SU-DHL-6 (cell line): ENCODE data around the gene TOLLIP.

Source experiments
- H2AFZ ChIP-seq: fragments of 200-600 bp; sonication (generic); 2 replicates; pipeline ENCODE4 v1.6.1; 2014; ENCODE audit warnings: low read depth, mild to moderate bottlenecking, moderate library complexity, mixed read lengths, antibody characterized with exemption, low read length; ENCODE audit not compliant: severe bottlenecking
- H3F3A ChIP-seq: fragments of 200-600 bp; shearing (Covaris generic); 2 replicates; pipeline ENCODE4 v1.6.0; 2016; ENCODE audit warnings: antibody characterized with exemption, mild to moderate bottlenecking; ENCODE audit not compliant: insufficient read depth
- H3K27ac ChIP-seq: fragments of 200-600 bp; sonication (generic); 2 replicates; pipeline ENCODE4 v1.5.1; 2016; ENCODE audit warnings: low read depth, mild to moderate bottlenecking, low read length, moderate library complexity, mixed read lengths
- H3K27me3 ChIP-seq: fragments of 200-600 bp; sonication (generic), shearing (Covaris generic); 2 replicates; pipeline ENCODE4 v1.6.0; 2014; ENCODE audit warnings: mild to moderate bottlenecking, low read length
- H3K36me3 ChIP-seq: fragments of 200-600 bp; sonication (generic); 2 replicates; pipeline ENCODE4 v1.6.1; 2014; ENCODE audit warnings: mild to moderate bottlenecking, low read length, mixed read lengths
- H3K4me2 ChIP-seq: fragments of 300-600, 200-600 bp; shearing (Covaris generic), sonication (generic); 2 replicates; pipeline ENCODE4 v1.6.0; 2014; ENCODE audit warnings: low read length, low read depth, mild to moderate bottlenecking; ENCODE audit not compliant: poor library complexity, severe bottlenecking
- H3K4me3 ChIP-seq: fragments of 200-600 bp; sonication (generic); 2 replicates; pipeline ENCODE4 v1.5.1; 2014; ENCODE audit warnings: antibody characterized with exemption, low read length, mild to moderate bottlenecking, mixed read lengths; ENCODE audit not compliant: insufficient read depth, poor library complexity, severe bottlenecking
- H3K79me2 ChIP-seq: fragments of 200-600 bp; sonication (generic); 2 replicates; pipeline ENCODE4 v1.6.1; 2014; ENCODE audit warnings: mild to moderate bottlenecking, low read length, moderate library complexity; ENCODE audit not compliant: insufficient read depth
- H3K9ac ChIP-seq: fragments of 200-600 bp; sonication (generic); 2 replicates; pipeline ENCODE4 v1.7.0; 2014; ENCODE audit warnings: mild to moderate bottlenecking, low read length
- H3K9me2 ChIP-seq: fragments of 200-600 bp; sonication (generic); replicated peaks from 2 replicates; pipeline ENCODE4 v1.6.1; 2014; ENCODE audit warnings: low read length; ENCODE audit not compliant: insufficient read depth
- H3K9me3 ChIP-seq: fragments of 200-600 bp; sonication (generic); 2 replicates; pipeline ENCODE4 v1.6.1; 2014; ENCODE audit warnings: low read length, mixed read lengths; ENCODE audit not compliant: insufficient read depth
- H4K20me1 ChIP-seq: fragments of 200-600 bp; sonication (generic); 2 replicates; pipeline ENCODE4 v1.6.1; 2014; ENCODE audit warnings: low read depth, mild to moderate bottlenecking, antibody characterized with exemption, low read length, moderate library complexity, mixed read lengths
- EZH2phosphoT487 ChIP-seq: fragments of 200-600 bp; sonication (generic), shearing (Covaris generic); conservative IDR thresholded peaks from 2 replicates; pipeline ENCODE4 v1.6.1; 2018; ENCODE audit warnings: mild to moderate bottlenecking, antibody characterized with exemption, low read length, moderate library complexity, mixed read lengths
- TF ChIP-seq, protein P1 (sequence below): fragments of 200-600 bp; sonication (generic); IDR thresholded peaks from one replicate; pipeline ENCODE4 v1.5.1; 2017; ENCODE audit warnings: antibody characterized with exemption, mild to moderate bottlenecking, low read length, moderate library complexity; ENCODE audit not compliant: insufficient read depth, poor library complexity, severe bottlenecking

The TOLLIP gene

DNA sequence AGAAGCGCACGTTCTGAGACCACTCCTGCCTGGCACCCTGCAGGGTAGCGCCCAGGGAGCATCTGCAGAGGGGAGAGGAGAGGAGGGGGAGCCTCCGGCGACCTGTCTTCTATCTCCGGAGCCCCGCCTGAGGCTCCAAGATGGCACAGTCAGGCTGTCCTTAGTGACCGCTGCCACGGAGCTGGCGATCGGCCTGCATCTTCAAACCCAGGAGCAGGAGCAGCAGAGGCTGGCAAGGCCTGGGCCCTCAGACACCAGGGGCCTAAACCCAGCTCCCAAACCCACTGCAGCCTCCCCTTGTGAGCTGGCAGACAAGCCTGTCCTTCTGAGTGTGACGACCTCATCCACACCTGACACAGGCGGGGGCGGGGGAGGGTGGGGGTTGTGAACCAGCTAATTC, 34.9 kb downstream of the TOLLIP start:
- H3K9me3 ChIP-seq = no peaks in the 10 kb centered on the region
- TF ChIP-seq, protein P1, sequence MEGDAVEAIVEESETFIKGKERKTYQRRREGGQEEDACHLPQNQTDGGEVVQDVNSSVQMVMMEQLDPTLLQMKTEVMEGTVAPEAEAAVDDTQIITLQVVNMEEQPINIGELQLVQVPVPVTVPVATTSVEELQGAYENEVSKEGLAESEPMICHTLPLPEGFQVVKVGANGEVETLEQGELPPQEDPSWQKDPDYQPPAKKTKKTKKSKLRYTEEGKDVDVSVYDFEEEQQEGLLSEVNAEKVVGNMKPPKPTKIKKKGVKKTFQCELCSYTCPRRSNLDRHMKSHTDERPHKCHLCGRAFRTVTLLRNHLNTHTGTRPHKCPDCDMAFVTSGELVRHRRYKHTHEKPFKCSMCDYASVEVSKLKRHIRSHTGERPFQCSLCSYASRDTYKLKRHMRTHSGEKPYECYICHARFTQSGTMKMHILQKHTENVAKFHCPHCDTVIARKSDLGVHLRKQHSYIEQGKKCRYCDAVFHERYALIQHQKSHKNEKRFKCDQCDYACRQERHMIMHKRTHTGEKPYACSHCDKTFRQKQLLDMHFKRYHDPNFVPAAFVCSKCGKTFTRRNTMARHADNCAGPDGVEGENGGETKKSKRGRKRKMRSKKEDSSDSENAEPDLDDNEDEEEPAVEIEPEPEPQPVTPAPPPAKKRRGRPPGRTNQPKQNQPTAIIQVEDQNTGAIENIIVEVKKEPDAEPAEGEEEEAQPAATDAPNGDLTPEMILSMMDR = no peak
- TF ChIP-seq EZH2phosphoT487 = no peak
- no peak overlapping the region for H3K27ac ChIP-seq
- no peak overlapping the region for H3K4me3 ChIP-seq
- H4K20me1 ChIP-seq = no peaks in the 10 kb centered on the region
- H3K4me2 ChIP-seq = no peak overlapping the region
- H3K9me2 ChIP-seq = no peaks in the 10 kb centered on the region
- H3F3A ChIP-seq = no peaks in the 10 kb centered on the region
- no peak overlapping the region for H3K9ac ChIP-seq
- H3K79me2 ChIP-seq = no peaks in the 10 kb centered on the region
- H3K27me3 ChIP-seq = no peaks in the 10 kb centered on the region
- no peak overlapping the region for H2AFZ ChIP-seq
- H3K36me3 ChIP-seq = no peaks in the 10 kb centered on the region

- Histone ChIP-seq H2AFZ (no peak overlapping the region), H3F3A (no peaks in the 10 kb centered on the region), H3K79me2 (no peaks in the 10 kb centered on the region), H3K27me3 (no peaks in the 10 kb centered on the region), H3K9ac (no peak overlapping the region), H4K20me1 (no peaks in the 10 kb centered on the region), H3K27ac (no peak overlapping the region), H3K36me3 (no peaks in the 10 kb centered on the region), H3K9me2 (no peaks in the 10 kb centered on the region), H3K4me3 (no peak overlapping the region), H3K9me3 (no peaks in the 10 kb centered on the region), H3K4me2 (no peak overlapping the region)
- TF ChIP-seq EZH2phosphoT487 = no peak
- TF ChIP-seq, protein P1 = no peak
Observed at GRCh38 chr11:1272531-1272930, 36.9 kb downstream of the TOLLIP start.

DNA sequence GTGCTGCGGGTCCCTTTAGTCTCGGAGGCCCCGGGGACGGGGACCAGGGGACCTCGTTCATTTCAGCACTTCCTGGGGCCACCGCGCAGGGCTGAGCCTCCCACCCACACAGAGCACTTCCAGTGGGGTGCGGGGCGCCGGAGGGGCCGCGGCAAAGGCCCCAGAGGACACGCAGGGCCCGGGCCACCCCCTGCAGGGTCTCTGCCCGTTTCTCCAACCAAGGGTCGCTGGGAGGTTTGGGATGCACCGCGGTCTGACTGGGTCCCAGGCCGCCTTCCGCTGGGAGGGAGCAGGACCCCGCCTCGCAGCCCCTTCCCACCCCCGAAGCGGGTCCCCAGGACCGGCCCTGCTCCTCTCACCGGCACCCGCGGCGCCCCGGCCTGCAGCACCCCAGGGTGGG, 37.5 kb downstream of the TOLLIP start:
- Histone ChIP-seq H3K9me2 (no peaks in the 10 kb centered on the region), H2AFZ (no peak overlapping the region), H4K20me1 (no peaks in the 10 kb centered on the region), H3K9me3 (no peaks in the 10 kb centered on the region), H3K36me3 (no peaks in the 10 kb centered on the region), H3K4me2 (no peak overlapping the region), H3K27me3 (no peaks in the 10 kb centered on the region), H3F3A (no peaks in the 10 kb centered on the region), H3K9ac (no peak overlapping the region), H3K4me3 (no peak overlapping the region), H3K27ac (no peak overlapping the region), H3K79me2 (no peaks in the 10 kb centered on the region)
- TF ChIP-seq EZH2phosphoT487 = no peak
- TF ChIP-seq, protein P1 = no peak
